ENCODE results near the gene GOLPH3L.
"Not testable (repeated sequence)": the region's sequence is repeated elsewhere in the genome, so short reads cannot be mapped to it uniquely, and the experiment has no call there.

Gene GOLPH3L

GRCh38 chr1:150609732-150610131 lies 87.2 kb downstream of the GOLPH3L start:
- TF ChIP-seq ISL1 (CRISPR knock-in tag; IDR thresholded peaks at IDR 0.05) (no peak), GLIS3 (CRISPR knock-in tag; IDR thresholded peaks at IDR 0.05) (no peak), TOX (CRISPR knock-in tag; IDR thresholded peaks at IDR 0.05; ENCODE audit: borderline replicate concordance) (no peak), RARB (CRISPR knock-in tag; IDR thresholded peaks at IDR 0.05) (no peak), TSHZ2 (CRISPR knock-in tag; IDR thresholded peaks at IDR 0.05) (no peak), CSDC2 (CRISPR knock-in tag; IDR thresholded peaks at IDR 0.05) (no peak), ZNF565 (CRISPR knock-in tag; conservative IDR thresholded peaks at IDR 0.05; ENCODE audit: low read depth) (no peak), PPARA (CRISPR knock-in tag; IDR thresholded peaks at IDR 0.05; ENCODE audit: borderline replicate concordance) (no peak), CREB5 (CRISPR knock-in tag; IDR thresholded peaks at IDR 0.05; ENCODE audit: low read depth) (no peak), TCF4 (CRISPR knock-in tag; IDR thresholded peaks at IDR 0.05; ENCODE audit: borderline replicate concordance) (no peak), ARNTL (CRISPR knock-in tag; IDR thresholded peaks at IDR 0.05; ENCODE audit: borderline replicate concordance, low read depth) (no peak), ESRRG (CRISPR knock-in tag; IDR thresholded peaks at IDR 0.05) (no peak), OSR1 (CRISPR knock-in tag; IDR thresholded peaks at IDR 0.05) (no peak), CSRNP3 (CRISPR knock-in tag; IDR thresholded peaks at IDR 0.05) (no peak), ZFP3 (CRISPR knock-in tag; IDR thresholded peaks at IDR 0.05) (no peak), BACH2 (CRISPR knock-in tag; IDR thresholded peaks at IDR 0.05; ENCODE audit: borderline replicate concordance) (no peak), ZNF70 (CRISPR knock-in tag; IDR thresholded peaks at IDR 0.05) (no peak)
- no peak for ATAC-seq

- TF ChIP-seq ISL1 (CRISPR knock-in tag; IDR thresholded peaks at IDR 0.05) (no peak), PATZ1 (CRISPR knock-in tag; IDR thresholded peaks at IDR 0.05; ENCODE audit: borderline replicate concordance) (no peak), TSHZ2 (CRISPR knock-in tag; IDR thresholded peaks at IDR 0.05) (no peak), ZFP3 (CRISPR knock-in tag; IDR thresholded peaks at IDR 0.05) (no peak), OSR1 (CRISPR knock-in tag; IDR thresholded peaks at IDR 0.05) (no peak), RARB (CRISPR knock-in tag; IDR thresholded peaks at IDR 0.05) (no peak), ESRRG (CRISPR knock-in tag; IDR thresholded peaks at IDR 0.05) (no peak), ZC3H10 (CRISPR knock-in tag; IDR thresholded peaks at IDR 0.05) (no peak), TCF4 (CRISPR knock-in tag; IDR thresholded peaks at IDR 0.05; ENCODE audit: borderline replicate concordance) (no peak), CREB5 (CRISPR knock-in tag; IDR thresholded peaks at IDR 0.05; ENCODE audit: low read depth) (no peak), ZFP30 (CRISPR knock-in tag; IDR thresholded peaks at IDR 0.05) (no peak), ZNF70 (CRISPR knock-in tag; IDR thresholded peaks at IDR 0.05) (no peak)
- ATAC-seq: no peak
Measured at GRCh38 chr1:150606463-150607142, 90.4 kb downstream of the GOLPH3L start.

- ATAC-seq: not testable (repeated sequence)
Measured at GRCh38 chr1:150605451-150605731, 91.6 kb downstream of the GOLPH3L start.

Measured in SK-N-SH treated with all-trans-retinoic acid at 6 μM for 48 hours (cell line).